ENCODE data around the gene SBNO2.

The SBNO2 gene

DNA sequence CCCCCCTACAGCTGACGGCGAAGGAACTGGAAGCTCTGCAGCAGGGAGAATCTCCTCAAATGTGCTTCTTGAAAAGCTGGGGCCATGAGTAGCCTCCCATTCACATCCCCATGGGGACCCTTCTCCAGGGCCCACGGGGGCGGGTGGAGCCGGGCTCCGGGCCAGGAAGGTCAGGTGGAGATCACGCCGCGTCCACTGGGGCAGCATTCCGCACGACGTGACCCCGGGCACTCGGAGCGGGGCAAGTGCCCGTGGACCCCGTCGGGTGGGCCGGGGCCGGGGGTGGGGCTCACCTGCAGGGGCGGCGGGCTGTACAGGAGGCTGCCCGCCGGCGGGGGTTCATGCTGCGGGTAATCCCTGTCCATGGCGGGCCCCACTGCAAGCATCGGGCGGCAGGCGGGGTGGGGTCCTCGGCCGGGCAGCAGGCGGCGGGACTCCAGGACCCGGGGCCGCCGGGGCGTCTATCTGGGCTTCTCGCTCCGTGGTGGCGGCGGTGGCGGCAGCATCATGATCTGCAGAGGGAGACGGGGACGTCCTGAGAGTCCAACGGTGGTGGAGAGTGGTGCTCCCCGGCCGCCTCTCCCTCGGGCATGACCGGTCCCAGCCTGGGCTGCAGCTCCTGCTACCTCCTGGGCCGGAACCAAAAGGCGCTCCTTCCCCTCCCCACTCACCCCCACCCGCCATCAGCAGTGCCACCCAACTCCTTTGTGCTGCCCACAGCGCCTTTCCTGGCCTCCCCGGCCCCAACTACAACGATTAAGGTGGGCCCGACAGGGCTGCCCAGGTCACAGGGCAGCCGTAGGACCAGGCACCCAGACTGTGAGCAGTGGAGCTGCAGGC is 20.0 kb downstream of the SBNO2 start:
- no peak for DNase-seq

DNA sequence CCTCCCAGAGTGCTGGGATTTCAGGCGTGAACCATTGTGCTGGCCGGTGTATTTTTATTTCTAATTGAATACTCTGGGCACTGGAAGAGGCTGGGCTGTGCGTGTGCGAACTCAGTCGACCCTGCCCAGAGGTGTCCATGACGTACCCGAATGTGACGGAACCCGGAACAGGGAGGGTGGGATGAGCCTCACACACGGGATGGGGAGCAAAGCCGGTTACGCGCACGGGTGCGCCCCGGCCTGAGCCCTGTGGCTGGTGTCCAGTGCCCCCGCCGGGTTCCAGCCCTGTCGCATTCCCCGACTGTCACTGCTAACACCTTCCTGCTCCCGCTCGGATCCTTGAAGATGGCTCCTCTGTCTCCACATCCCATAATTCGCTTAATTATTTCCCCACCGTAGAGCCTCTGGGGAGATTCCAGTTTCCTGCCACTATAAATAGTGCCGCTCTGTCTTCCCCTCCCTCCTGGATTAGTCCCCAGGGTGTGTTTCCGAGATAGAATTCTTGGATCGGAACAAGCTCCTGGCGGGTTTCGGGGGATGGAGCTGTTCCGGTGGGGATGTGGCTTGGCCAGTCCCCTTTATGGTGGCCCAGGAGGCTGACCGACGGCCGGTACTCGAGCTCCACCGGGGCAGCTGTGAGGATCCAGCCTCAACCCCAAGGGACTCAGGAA is 22.0 kb downstream of the SBNO2 start:
- DNase-seq = no peak

GRCh38 chr19:1151037-1151724 is 22.9 kb downstream of the SBNO2 start:
- no peak for DNase-seq

DNA sequence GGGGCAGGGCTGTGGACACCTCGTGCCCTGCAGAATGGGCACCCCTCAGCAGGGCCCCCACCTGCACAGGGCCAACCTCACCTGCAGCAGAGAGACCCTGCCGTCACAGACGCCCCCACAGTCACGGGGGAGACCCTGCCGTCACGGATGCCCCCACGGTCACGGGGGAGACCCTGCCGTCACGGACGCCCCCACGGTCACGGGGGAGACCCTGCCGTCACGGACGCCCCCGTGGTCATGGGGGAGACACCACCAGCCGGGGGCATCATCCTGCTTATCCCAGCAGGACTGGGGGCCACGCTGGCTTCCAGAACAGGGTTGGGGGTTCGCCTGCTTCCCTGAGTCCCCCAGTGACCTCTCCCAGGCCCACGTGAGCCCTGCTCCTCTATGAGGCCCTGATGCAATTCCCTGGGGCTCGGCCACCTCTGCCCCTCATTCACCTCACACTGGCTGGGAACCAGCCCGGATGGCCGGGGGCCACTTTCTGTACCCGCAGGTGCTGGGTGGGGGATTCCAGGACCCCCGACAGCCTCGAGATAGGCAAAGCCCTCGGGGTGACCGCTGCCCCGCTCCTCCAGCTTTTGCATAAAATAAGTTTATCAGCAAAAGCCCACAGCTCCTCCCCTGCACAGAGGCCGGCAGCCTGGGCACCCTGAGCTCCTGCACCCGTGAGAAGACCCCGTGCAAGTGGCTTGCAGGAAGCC is 23.6 kb downstream of the SBNO2 start:
- no peak for DNase-seq

DNA sequence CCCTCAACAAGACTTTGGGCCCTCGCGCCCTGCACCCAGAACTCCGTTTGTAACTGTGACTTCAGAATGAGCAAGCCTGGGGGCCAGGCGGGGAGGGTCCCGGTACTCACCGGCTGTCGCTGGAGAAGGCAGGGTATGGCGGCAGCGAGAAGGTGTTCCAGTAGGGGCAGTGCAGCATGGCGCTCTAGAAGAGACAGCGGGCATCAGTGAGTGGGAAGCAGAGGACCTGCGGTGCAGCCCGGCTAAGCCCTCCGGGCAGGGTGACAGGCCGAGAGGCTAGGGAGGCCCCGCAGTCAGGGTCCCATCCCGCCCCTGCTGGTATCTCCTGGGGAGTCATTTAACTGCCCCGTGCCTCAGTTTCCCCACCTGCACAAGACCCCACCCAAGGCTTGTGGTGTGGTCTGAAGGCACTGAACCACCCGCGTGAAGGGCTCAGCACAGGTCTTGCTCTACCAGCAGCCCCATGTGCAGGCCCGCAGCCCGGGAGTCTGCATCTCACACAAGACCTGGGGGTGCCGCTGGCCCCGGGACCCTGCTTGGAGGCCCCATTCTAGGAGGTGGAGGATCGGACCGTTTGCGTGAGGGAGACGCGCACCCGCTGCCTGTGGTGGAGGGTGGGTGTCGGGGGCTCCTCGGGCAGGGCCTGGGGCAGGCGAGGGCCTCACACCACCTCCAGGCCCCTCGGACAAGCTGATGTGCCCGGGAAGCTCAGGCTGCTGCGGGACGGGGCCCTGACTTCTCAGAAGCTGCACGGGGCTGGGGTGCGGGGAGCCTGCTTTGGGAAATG is 24.6 kb downstream of the SBNO2 start:
- DNase-seq = no peak

GRCh38 chr19:1147934-1148549 is 26.0 kb downstream of the SBNO2 start:
- no peak for DNase-seq

GRCh38 chr19:1146858-1147780 is 26.9 kb downstream of the SBNO2 start:
- no peak for DNase-seq

DNA sequence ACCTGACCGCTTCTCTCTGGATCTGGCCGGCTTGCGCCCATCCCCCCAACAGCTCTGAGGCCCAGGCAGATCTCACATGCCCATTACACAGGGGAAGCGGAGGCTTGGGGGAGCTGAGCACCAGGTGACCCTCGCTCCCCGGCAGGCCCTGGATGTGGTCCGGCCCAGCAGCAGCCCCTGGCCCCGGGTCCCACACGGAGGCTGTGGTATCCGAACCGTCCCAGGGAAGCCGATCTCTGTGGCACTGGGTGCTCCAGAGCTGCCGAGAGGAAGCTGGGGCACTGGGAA is 27.7 kb downstream of the SBNO2 start:
- DNase-seq = no peak

- DNase-seq = no peak
These were observed 28.2 kb downstream of the SBNO2 start for GRCh38 chr19:1145635-1146411.

DNA sequence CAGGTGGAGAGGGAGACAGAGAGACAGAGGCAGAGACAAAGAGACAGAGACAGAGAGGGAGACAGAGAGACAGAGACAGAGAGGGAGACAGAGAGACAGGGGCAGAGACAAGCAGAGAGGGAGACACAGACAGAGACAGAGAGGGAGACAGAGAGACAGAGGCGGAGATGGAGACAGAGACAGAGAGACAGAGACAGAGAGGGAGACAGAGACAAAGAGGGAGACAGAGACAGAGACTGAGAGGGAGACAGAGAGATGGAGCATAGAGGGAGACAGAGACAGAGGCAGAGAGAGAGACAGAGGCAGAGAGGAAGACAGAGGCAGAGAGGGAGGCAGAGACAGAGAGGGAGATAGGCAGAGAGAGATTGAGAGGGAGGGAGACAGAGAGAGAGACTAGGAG is 29.3 kb downstream of the SBNO2 start:
- no peak for DNase-seq

GRCh38 chr19:1143828-1144399 is 30.2 kb downstream of the SBNO2 start:
- DNase-seq = no peak

DNA sequence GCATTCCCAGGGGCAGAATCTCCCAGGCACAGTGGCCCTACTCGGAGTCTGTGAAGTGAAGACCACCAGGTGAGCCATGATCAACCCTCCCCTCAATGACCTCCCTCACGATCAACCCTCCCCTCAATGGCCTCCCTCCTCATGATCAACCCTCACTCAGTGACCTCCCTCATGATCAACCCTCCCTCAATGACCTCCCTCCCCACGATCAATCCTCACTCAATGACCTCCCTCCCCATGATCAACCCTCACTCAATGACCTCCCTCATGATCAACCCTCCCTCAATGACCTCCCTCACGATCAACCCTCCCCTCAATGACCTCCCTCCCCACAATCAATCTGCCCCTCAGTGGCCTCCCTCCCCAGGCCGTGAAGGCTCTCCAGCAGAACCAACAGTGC is 32.1 kb downstream of the SBNO2 start:
- DNase-seq = no peak

DNA sequence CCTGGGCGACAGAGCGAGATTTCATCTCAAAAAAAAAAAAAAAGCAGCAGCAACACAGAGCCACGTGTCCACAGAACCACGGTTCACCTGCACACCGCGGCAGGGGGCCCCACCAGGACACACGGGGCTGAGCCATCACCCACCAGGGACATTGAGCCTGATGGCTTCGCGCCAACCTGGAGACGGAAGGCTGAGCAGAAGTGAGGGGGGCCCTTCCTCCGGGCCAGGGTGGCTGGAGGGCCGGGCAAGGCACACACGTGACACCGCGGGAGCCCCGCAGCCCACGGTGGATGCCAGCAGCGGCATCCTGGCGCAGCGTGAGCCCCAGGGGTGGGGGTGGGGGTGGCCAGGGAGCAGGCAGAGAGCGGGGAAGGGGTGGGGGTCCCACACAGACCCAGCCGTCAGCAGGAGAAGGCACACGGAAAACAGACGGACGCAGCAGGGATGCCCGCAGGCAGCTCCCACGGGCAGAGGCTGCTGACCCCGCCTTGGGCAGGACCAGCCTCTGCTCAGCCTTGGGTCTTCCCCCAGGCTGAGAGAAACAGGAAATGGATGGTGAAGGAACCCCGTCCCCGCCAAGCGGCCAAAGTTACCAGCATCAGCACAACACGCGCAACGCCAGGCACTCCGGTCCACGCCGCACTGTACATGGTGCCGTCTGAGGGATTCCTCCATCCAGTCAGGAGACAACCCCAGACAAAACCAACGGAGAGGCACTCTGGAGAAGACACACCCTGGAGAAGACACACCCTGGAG is 33.6 kb downstream of the SBNO2 start:
- DNase-seq = no peak

- no peak for DNase-seq
These were observed 34.9 kb downstream of the SBNO2 start for GRCh38 chr19:1139126-1139525.

DNA sequence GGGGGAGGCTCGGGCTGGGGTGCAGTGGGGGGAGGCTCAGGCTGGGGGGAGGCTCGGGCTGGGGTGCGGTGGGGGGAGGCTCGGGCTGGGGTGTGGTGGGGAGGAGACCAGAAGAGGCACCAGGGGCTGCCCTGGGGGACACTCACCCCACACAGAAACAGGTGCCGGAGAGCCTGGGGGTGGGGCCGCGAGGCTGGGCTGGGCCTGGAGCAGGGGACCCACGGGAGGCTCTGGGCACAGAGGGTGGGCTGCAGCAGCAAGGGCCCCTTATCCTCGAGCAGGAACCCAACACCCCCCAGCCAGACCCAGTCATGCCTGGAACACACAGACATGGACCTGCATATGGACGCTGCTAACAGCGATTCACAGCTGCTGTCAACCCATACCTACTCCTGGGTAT is 35.9 kb downstream of the SBNO2 start:
- no peak for DNase-seq

GRCh38 chr19:1136621-1137317 is 37.3 kb downstream of the SBNO2 start:
- DNase-seq = peak; percentile 38 to 59

DNA sequence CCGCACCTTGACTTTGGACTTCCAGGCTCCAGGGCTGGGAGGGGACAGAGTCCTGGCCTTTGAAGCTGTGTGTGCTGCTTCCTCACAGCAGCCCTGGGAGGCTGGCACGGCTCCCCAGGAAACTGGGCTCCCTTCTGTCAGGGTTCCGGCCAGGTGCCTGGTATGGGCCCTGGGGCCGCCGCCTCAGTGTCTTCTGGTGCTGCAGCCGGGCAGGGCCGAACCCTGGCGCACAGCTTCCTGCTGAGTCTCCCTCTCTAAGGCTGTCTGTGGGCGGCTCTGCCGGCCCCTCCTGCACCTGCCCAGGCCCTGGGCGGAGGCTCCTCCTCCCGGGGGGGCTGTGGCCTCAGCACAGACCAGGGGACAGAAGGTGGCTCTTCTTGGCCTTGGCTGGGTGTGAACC is 37.9 kb downstream of the SBNO2 start:
- peak; percentile 42 to 53 for DNase-seq

- no peak for DNase-seq
These were observed 38.6 kb downstream of the SBNO2 start for GRCh38 chr19:1135454-1135853.

Data from SHP77 (cell line).